Measurements from ENCODE around the gene SHISA9. TPM values are rescaled to one million over a fixed set of nuclear protein-coding genes. Genes with fewer than 3 reads are reported as not detected.

The SHISA9 gene
- total RNA-seq, 1 donor from 2014 or later, result not detected

- no peak for DNase-seq (ENCODE audit: low read depth, low spot score)
These were observed 116.6 kb downstream of the SHISA9 start for GRCh38 chr16:13018026-13018425.

DNA sequence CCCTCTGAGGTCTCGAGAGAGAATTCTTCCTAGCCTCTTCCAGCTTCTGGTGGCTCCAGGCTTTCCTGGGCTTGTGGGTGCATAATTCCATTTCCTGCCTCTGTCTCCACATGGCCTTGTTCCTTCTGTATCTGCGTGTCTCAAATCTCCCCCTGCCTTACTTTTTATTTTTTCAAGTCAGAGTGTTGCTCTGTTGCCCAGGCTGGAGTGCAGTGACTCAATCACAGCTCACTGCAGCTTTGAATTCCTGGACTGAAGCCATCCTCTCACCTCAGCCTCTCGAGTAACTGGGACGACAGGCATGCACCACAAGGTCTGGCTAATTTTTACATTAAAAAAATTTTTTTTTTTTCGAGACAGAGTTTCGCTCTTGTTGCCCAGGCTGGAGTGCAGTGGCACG is 120.6 kb downstream of the SHISA9 start:
- no peak for DNase-seq (ENCODE audit: low read depth, low spot score)

- no peak for DNase-seq (ENCODE audit: low read depth, low spot score)
These were observed 128.4 kb downstream of the SHISA9 start for GRCh38 chr16:13029786-13030185.

DNA sequence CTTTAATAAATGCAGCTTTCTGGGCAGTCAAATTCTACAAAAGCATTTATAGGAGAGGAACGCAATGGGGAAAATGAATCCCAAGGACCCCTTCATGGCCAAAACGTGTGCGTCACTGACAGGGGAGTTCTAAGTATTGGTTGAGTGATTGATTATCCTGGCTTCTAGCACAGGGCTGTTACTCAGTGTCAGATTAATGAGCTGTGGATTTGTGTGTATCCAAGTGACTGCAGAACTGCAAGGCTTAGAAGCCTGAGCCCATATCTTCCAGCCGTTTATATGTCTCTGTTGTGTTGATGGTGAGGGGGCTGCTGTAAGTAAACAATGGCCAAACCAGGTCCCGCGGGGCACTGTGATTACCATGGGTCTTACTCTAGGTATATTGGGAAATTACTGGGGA is 129.4 kb downstream of the SHISA9 start:
- no peak for DNase-seq (ENCODE audit: low read depth, low spot score)

- no peak for DNase-seq (ENCODE audit: low read depth, low spot score)
These were observed 131.5 kb downstream of the SHISA9 start for GRCh38 chr16:13032911-13033310.

DNA sequence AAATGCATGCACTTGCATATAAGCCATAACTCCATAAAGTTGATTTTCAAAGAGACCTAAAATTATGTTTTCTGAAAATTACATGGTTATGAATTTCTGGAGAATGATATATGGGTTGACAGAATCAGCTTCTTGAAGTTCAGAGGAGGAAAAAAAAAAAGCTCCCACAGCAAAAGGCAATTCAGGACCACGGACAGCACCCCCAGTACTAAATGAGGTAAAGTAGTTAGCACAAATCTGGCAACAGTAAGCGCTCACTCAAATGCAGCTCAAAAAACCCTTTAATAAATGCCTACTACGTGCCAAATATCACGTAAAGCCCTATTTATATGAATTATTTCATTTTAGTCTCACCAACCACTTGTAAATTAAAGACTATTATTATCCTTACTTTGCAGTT is 135.2 kb downstream of the SHISA9 start:
- DNase-seq (ENCODE audit: low read depth, low spot score), result no peak

DNA sequence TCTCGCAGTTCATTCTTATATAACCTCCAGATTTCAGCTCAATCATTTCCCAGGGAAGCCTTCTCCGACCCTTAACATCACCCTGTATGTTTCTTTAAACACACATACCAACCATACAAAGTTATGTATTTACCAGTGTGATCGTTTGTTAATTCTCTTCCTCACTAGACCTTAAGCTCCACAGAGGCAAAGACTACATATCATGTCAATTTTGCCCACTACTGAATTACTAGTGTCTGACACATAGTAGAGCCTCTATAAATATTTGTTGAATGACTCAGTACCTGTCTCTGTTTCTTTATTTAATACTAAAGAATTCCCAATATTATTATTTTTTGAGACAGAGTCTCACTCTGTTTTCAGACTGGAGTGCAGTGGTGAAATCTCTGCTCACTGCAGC is 137.2 kb downstream of the SHISA9 start:
- DNase-seq (ENCODE audit: low read depth, low spot score), result no peak

GRCh38 chr16:13039526-13039925 is 138.1 kb downstream of the SHISA9 start:
- no peak for DNase-seq (ENCODE audit: low read depth, low spot score)

DNA sequence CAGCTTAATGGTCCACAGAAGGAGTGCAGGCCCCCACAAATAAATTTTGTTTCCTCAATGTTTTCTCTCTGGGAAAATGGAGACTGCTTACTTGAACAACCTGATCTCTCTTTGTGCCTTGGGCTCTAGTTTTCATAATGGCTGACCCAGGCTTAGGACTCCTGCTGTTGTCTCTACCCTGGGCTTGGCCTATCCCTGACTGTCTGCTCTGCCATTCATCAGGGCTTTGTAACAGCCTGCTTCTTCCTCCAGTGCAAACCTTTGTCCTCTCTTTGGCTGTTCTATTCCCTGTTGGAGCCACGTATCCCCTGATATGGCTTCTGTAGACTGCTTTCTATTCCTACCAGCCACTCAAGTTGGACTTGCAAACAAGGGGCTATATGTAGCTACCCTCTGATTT is 139.8 kb downstream of the SHISA9 start:
- DNase-seq (ENCODE audit: low read depth, low spot score), result no peak

- no peak for DNase-seq (ENCODE audit: low read depth, low spot score)
These were observed 140.4 kb downstream of the SHISA9 start for GRCh38 chr16:13041646-13042290.

DNA sequence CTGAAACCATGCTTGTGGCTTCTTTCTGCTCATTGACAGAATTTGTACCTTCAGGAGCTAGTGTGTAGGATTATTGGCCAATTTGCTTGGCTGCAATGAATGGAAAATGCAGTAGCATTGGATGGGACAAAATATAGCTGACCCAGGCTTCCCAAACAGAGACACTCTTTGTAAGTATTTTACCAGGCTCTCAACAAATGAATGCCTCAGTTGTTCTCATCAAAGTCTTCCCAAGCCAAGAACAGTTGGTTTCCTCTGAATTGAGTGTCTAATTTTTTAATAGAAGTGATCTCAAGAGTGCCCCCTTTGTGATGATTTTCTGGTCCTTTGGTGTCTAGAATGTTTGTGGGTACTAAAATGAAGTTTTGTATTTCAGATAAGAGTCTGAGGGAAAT is 140.9 kb downstream of the SHISA9 start:
- DNase-seq (ENCODE audit: low read depth, low spot score), result no peak

DNA sequence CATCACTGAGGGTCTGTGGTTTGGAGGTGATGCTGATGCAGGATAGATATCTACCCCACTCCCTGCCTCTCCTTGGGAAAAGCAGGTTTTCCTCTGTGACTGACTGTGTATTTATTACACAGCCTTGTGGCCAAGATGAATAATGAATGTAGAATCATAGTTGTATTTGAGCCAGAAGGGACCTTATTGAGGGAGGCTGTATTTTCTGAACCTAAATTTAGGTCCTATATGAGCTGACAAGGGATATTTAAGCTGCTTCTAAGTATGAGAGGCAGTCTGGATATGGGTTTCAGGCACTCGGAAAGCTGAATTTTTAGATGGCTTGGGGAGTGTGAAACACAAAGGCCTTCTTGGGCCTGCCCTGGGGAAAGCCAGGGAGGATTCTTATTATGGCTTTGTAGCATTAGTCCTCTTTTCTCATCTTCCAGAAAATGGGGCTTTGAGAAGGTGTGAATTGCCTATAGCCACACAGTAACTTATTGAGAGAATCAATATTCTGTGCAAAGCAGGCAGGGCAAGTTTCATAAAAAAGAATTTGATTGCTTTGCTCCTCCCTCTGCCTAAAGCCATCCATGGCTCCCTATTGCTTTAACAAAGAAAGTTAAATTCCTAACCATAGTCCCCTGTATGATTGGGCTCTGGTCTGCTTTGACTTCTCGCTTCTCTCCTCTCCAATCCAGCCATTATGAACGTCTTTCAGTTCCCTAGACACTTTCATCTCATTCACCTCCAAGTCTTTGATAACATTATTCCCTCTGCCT is 144.8 kb downstream of the SHISA9 start:
- no peak for DNase-seq (ENCODE audit: low read depth, low spot score)

- no peak for DNase-seq (ENCODE audit: low read depth, low spot score)
These were observed 145.9 kb downstream of the SHISA9 start for GRCh38 chr16:13047276-13047675.

- DNase-seq (ENCODE audit: low read depth, low spot score), result no peak
These were observed 148.3 kb downstream of the SHISA9 start for GRCh38 chr16:13049688-13050087.

DNA sequence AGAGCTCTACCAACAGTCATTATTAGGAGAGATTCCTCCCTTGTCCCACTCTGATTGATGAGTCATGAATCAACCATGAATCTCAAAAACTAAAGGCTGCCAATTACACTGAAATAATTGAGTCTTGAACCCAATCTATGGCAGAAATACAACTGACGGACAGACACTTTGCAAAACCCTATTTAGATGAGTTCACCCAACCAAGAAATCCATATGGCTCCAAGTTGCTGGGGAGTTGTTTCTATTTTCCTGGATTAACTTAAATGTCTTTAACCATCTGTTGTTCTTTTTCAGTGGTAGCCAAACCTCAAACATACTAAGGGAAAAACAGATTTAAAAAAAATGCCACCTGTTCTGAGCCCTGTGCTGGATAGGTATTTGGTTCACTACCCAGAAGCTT is 151.0 kb downstream of the SHISA9 start:
- no peak for DNase-seq (ENCODE audit: low read depth, low spot score)

DNA sequence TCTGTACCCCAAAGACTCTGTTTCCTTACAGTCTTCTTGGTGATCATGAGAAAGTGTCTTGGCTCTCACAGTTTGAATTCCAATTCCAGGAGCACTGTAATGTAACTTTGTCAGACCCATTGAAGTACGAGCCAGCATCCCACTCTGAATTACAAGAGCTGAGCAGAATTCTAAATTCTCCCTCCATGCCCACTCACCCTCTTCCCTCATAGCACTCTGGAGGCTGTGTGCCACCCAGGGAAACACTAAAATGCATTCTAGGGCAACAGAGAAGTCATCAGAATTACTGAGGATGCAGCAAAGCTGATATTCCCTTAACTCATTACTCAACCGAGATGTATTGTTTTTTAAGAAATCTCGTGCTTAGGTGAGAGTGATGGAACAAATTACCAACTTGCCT is 154.1 kb downstream of the SHISA9 start:
- no peak for DNase-seq (ENCODE audit: low read depth, low spot score)

- no peak for DNase-seq (ENCODE audit: low read depth, low spot score)
These were observed 155.2 kb downstream of the SHISA9 start for GRCh38 chr16:13056607-13057006.

- no peak for DNase-seq (ENCODE audit: low read depth, low spot score)
These were observed 159.5 kb downstream of the SHISA9 start for GRCh38 chr16:13060932-13061331.

DNA sequence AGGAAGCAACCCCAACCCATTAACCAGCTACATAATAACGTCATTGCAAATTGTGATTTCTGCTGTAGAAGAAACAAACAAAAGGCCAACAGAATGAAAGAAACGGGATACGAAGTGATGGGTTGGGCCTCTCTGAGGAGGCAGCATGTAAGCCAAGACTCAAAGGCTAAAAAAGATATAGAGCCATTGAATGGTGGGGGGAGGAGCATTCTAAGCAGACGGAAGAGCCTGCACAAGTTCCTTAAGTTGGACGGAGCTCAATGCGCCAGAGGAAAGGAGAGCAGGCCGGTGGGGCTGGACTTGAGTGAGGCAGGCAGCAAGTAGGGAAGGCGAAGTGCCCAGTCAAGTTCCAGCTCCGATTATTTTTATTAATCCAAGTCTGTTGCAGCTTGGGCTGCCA is 160.3 kb downstream of the SHISA9 start:
- DNase-seq (ENCODE audit: low read depth, low spot score), result no peak

GRCh38 chr16:13062219-13062618 is 160.8 kb downstream of the SHISA9 start:
- DNase-seq (ENCODE audit: low read depth, low spot score), result no peak

DNA sequence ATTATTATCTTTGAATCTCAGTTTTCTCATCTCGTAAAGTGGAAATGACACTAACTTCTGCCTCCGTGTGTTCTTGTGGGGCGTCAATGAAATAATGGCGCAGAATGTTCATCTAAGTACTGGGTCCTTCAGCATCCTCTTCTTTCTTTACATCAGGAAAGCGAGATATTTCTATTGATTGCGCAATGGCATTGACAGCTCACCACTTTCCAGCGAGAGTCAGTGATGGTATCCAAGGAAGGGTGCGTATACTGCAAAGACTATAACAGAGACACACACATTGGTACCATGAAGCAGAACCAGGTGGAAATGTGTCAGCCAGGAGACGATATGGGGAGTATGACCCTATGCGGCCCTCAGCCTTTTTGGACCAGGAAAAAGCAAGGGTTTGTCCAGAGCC is 162.1 kb downstream of the SHISA9 start:
- DNase-seq (ENCODE audit: low read depth, low spot score), result no peak

DNA sequence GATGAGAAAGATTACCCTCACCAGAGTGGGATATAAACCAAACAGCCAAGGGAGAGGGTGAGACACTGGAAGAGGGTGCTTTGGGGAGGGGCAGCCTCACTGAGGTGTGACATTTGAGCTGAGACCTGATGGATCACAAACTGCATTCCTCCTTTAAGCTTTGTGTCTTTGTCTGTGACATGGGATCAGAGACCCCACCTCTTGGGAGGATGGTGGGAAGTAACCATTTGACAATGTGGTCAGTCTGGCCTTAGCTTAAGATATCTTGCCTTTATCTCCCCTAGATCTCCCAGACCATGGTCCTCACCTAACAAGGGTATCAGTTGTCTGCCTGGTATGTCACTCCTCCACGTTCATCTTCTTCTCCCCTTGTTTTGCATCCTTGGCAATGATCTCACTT is 163.4 kb downstream of the SHISA9 start:
- DNase-seq (ENCODE audit: low read depth, low spot score), result no peak

DNA sequence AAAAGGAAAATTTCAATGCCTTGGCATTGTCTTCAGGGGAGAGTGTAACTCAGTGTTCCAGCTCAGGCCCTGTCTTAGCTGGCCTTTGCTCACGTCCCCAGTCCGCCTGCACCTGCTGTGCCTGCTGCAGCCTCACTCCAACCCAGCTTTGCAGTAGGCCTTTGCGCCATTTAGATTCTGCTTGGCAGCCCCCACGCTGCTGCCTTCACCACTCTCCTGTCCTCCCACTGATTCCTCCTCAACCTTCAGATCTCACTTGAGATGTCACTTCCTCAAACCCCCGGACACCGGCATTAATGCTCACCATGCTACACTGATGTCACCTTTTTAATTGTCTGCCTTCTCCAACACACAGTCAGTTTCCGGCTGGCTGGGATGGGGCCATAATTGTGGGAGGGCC is 166.2 kb downstream of the SHISA9 start:
- no peak for DNase-seq (ENCODE audit: low read depth, low spot score)

Measured in pulmonary artery endothelial cell (primary cell).